Hepatocyte (in vitro differentiated cells): Measurements from ENCODE around the gene KLHL24. TPM values are rescaled to one million over a fixed set of nuclear protein-coding genes. Genes with fewer than 3 reads are reported as not detected.

Source experiments
- DNase-seq: peaks from one replicate; pipeline ENCODE4 v3.0.0-alpha.2; 2016; ENCODE audit warnings: low spot score
- H2AFZ ChIP-seq: fragments of 200-600 bp; sonication (generic); 2 replicates; pipeline ENCODE4 v1.6.0; 2016; ENCODE audit warnings: antibody characterized with exemption, mild to moderate bottlenecking
- H3K27ac ChIP-seq: fragments of 200-600 bp; sonication (generic); 2 replicates; pipeline ENCODE4 v1.5.1; 2016; ENCODE audit warnings: mild to moderate bottlenecking
- H3K27me3 ChIP-seq: fragments of 200-600 bp; sonication (generic); 2 replicates; pipeline ENCODE4 v1.6.1; 2016
- H3K36me3 ChIP-seq: fragments of 200-600 bp; sonication (generic); replicated peaks from 2 replicates; pipeline ENCODE4 v1.5.1; 2016; ENCODE audit warnings: low read depth; ENCODE audit not compliant: insufficient read depth
- H3K4me1 ChIP-seq: fragments of 200-600 bp; sonication (generic); 2 replicates; pipeline ENCODE4 v1.5.1; 2016; ENCODE audit warnings: mild to moderate bottlenecking, moderate library complexity; ENCODE audit not compliant: insufficient read depth
- H3K4me2 ChIP-seq: fragments of 200-600 bp; sonication (generic); 2 replicates; pipeline ENCODE4 v1.6.0; 2016
- H3K4me3 ChIP-seq: fragments of 200-600 bp; sonication (generic); 2 replicates; pipeline ENCODE4 v1.5.1; 2016; ENCODE audit warnings: mild to moderate bottlenecking
- H3K79me2 ChIP-seq: fragments of 200-600 bp; sonication (generic); 2 replicates; pipeline ENCODE4 v1.6.0; 2017; ENCODE audit warnings: mild to moderate bottlenecking
- H3K9me2 ChIP-seq: fragments of 200-600 bp; sonication (generic); replicated peaks from 2 replicates; pipeline ENCODE4 v1.6.0; 2017; ENCODE audit warnings: mild to moderate bottlenecking; ENCODE audit not compliant: insufficient read depth
- H3K9me3 ChIP-seq: fragments of 200-600 bp; sonication (generic); 2 replicates; pipeline ENCODE4 v1.5.1; 2016; ENCODE audit warnings: low read depth, mild to moderate bottlenecking
- H4K20me1 ChIP-seq: fragments of 200-600 bp; sonication (generic); 2 replicates; pipeline ENCODE4 v1.6.0; 2016; ENCODE audit warnings: mild to moderate bottlenecking; ENCODE audit not compliant: insufficient read depth, poor library complexity, severe bottlenecking
- EZH2 ChIP-seq: fragments of 200-600 bp; sonication (generic); IDR thresholded peaks from 2 replicates; pipeline ENCODE4 v1.6.1; 2016; ENCODE audit warnings: antibody characterized with exemption, mild to moderate bottlenecking, borderline replicate concordance
- EZH2phosphoT487 ChIP-seq: fragments of 200-600 bp; sonication (generic); IDR thresholded peaks from one replicate; pipeline ENCODE4 v1.6.1; 2018; ENCODE audit warnings: antibody characterized with exemption, mild to moderate bottlenecking, low read depth, moderate library complexity; ENCODE audit not compliant: unreplicated experiment, severe bottlenecking
- WGBS: methylation state at CpG from one replicate; pipeline ENCODE4 v1.1.6; 2016; ENCODE audit warnings: low lambda C conversion rate; ENCODE audit errors: missing lambda C conversion rate; 5-methylcytosine and 5-hydroxymethylcytosine counted together
- polyA plus RNA-seq: library from polyadenylated mRNA; unstranded; fragments of >200 nt; fragmentation: Nextera tagmentation; extraction: Ambion mirVana; gene quantifications from 2 replicates; pipeline ENCODE4 v1.2.1, GENCODE V29; 2016
- total RNA-seq: library from RNA; depleted of rRNA; stranded (reverse); fragments of >200 nt; gene quantifications from 2 replicates; pipeline ENCODE4 v1.2.3, GENCODE V29; 2014
- TF ChIP-seq, protein P1 (sequence below): fragments of 200-600 bp; sonication (generic); IDR thresholded peaks from 2 replicates; pipeline ENCODE4 v1.5.1; 2016; ENCODE audit warnings: antibody characterized with exemption, mild to moderate bottlenecking; ENCODE audit not compliant: poor library complexity

KLHL24 gene, protein sequence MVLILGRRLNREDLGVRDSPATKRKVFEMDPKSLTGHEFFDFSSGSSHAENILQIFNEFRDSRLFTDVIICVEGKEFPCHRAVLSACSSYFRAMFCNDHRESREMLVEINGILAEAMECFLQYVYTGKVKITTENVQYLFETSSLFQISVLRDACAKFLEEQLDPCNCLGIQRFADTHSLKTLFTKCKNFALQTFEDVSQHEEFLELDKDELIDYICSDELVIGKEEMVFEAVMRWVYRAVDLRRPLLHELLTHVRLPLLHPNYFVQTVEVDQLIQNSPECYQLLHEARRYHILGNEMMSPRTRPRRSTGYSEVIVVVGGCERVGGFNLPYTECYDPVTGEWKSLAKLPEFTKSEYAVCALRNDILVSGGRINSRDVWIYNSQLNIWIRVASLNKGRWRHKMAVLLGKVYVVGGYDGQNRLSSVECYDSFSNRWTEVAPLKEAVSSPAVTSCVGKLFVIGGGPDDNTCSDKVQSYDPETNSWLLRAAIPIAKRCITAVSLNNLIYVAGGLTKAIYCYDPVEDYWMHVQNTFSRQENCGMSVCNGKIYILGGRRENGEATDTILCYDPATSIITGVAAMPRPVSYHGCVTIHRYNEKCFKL
- total RNA-seq: 106 and 107 TPM in 2 replicates
- 29.6 and 29.7 TPM in 2 replicates for polyA plus RNA-seq

DNA sequence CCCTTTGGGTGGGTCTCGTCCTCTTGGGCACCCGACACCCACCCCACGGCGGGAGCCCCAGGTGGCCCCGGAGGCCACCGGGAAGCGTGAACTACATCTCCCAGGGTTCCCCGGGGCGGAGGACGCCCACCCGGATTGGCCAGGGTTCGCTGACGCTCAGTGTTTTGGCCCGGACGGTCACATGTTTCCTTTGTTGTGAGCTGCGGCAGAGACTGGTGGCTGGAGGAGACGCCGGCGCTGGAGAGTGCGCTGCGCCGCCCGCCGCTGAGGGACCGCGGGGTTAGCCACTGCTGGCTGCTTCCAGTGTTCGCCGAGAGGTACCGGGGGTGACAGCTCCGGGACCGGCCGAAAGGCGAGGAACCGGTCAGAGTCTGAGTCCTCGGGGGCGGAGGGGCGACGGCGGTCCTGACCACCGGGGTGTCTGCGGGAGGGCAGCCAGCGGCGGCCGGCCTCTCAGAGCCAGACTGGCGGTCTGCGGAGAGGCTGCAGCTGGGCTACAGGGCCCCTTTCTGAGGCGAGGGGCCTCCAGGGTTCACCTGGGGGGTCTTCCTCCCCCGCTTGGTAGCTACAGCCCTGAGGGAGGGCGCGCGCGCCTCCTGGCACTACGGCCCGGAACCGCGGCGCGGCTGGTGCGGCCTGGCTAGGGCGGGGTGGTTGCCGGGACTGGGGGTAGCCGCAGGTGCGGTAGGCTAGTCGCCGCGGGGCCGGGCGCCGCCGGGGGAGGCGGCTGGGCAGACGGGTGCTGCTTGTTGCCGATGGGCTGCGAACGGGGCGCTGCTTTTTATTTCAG, at the start of gene KLHL24:
KLHL24 (plus strand) TSS at position 193 of the 790 bp plus-strand sequence. CDS start 14,734 bp downstream, outside the sequence.
- peak within 1 kb of the TSS; percentile 98 for H3K27ac ChIP-seq
- H3K27me3 ChIP-seq: no peaks in the 10 kb centered on the region
- peak within 1 kb of the TSS; percentile 100 for H2AFZ ChIP-seq
- DNase-seq: peak; percentile 97
- peak within 1 kb of the TSS; percentile 94 for H3K4me3 ChIP-seq
- peak within 1 kb of the TSS; percentile 84 for H3K4me2 ChIP-seq
- no peaks in the 10 kb centered on the region for H3K9me2 ChIP-seq
- peaks cover 38% of the 10 kb centered on the region for H3K79me2 ChIP-seq
- no peaks in the 10 kb centered on the region for H3K9me3 ChIP-seq
- H3K4me1 ChIP-seq: peaks cover 13% of the 10 kb centered on the region
- H3K36me3 ChIP-seq: no peaks in the 10 kb centered on the region
- TF ChIP-seq EZH2phosphoT487: no peak
- TF ChIP-seq, protein P1, sequence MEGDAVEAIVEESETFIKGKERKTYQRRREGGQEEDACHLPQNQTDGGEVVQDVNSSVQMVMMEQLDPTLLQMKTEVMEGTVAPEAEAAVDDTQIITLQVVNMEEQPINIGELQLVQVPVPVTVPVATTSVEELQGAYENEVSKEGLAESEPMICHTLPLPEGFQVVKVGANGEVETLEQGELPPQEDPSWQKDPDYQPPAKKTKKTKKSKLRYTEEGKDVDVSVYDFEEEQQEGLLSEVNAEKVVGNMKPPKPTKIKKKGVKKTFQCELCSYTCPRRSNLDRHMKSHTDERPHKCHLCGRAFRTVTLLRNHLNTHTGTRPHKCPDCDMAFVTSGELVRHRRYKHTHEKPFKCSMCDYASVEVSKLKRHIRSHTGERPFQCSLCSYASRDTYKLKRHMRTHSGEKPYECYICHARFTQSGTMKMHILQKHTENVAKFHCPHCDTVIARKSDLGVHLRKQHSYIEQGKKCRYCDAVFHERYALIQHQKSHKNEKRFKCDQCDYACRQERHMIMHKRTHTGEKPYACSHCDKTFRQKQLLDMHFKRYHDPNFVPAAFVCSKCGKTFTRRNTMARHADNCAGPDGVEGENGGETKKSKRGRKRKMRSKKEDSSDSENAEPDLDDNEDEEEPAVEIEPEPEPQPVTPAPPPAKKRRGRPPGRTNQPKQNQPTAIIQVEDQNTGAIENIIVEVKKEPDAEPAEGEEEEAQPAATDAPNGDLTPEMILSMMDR: peak; percentile 22
- no peak for TF ChIP-seq EZH2
- 1% methylated on average over 69 of the region's 76 CpGs for WGBS
- H4K20me1 ChIP-seq: peaks cover 34% of the 10 kb centered on the region

- Histone ChIP-seq H3K9me2 (no peaks in the 10 kb centered on the region), H4K20me1 (no peaks in the 10 kb centered on the region), H3K79me2 (no peaks in the 10 kb centered on the region), H3K36me3 (no peaks in the 10 kb centered on the region), H3K4me3 (no peak overlapping the region), H3K9me3 (no peaks in the 10 kb centered on the region), H3K4me2 (no peak overlapping the region), H3K4me1 (peaks cover 27% of the 10 kb centered on the region), H3K27ac (no peak overlapping the region), H3K27me3 (no peaks in the 10 kb centered on the region), H2AFZ (no peak overlapping the region)
- no peak for TF ChIP-seq EZH2phosphoT487
- no peak for TF ChIP-seq EZH2
- WGBS: 92% methylated on average over 5 of the region's 5 CpGs
- no peak for DNase-seq
Measured at GRCh38 chr3:183586477-183586876, 48.9 kb upstream of the KLHL24 start.

DNA sequence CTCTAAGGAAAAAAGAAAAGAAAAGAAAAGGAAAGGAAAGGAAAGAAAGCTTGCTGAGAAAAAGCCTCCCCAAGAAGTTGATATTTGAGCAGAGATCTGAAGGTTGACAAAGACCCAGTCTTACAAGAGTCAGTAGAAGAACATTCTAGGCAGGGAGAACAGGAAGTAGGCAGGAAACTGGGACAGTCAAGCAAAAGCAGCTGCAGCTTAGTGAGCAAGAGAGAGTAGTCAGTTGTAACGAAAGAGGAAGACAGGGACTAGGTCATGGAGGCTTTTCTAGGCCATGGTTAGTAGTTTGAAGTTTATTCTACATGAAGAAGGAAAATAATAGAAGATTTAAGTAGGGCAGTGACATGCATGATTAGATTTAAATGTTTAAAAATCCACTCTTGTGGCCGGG, 48.1 kb upstream of the KLHL24 start:
- 89% methylated on average over 2 of the region's 2 CpGs for WGBS
- DNase-seq: no peak
- Histone ChIP-seq H3K27ac (no peak overlapping the region), H3K9me3 (no peaks in the 10 kb centered on the region), H3K4me3 (no peak overlapping the region), H3K27me3 (no peaks in the 10 kb centered on the region), H2AFZ (no peak overlapping the region), H3K79me2 (no peaks in the 10 kb centered on the region), H3K36me3 (no peaks in the 10 kb centered on the region), H3K4me2 (no peak overlapping the region), H3K4me1 (peaks cover 27% of the 10 kb centered on the region), H3K9me2 (no peaks in the 10 kb centered on the region), H4K20me1 (no peaks in the 10 kb centered on the region)
- TF ChIP-seq, protein P1: no peak
- TF ChIP-seq EZH2 (no peak), EZH2phosphoT487 (no peak)
